Fibroblast of skin of left biceps (primary cell): ENCODE measurements around the gene PUS10.
"Not testable (repeated sequence)": the region's sequence is repeated elsewhere in the genome, so short reads cannot be mapped to it uniquely, and the experiment has no call there.

Experiments used
- DNase-seq, 2 experiments: peaks; one replicate each; pipeline ENCODE4 v3.0.0-alpha.2; 2013; ENCODE audit warnings: low read depth in 2 of 2

Gene PUS10

DNA sequence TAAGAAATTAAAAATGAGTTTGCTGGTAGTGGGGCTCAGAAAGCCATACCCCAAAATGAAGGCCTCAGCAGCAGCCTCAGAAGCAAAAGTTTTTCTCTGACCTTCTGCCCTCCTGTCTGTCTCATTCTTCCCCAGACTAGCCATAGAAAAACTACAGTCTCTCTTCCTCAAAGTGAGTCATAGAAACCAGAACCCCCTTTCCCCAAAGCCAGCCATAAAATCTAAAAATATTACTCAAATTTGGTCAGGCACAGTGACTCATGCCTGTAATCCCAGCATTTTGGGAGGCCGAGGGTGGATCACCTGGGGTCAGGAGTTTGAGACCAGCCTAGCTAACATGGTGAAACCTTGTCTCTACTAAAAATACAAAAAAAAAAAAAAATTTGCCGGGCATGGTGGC lies 5.8 kb downstream of the PUS10 start:
- DNase-seq, result peak; percentile 47 to 50

DNA sequence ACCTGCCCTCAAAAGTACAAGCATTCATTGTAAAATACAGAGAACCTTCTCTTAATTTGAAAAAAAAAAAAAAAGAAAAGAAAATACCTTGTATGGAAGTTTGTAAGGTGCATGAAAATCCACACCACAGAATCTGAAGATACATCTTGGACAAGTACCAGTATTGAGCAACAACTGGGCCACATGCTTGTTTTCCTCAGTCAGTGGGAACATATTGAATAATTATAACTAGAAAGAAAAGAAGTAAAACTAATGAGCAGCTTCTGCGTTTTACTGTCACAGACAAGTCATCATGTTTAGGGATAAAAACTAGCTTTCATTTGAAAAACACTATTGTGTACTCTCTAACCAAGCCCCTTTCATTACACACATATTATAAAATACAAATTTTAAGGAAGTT lies 6.4 kb downstream of the PUS10 start:
- no peak for DNase-seq

- DNase-seq, result no peak
These were observed 8.7 kb downstream of the PUS10 start for GRCh38 chr2:61009355-61009754.

- DNase-seq, result no peak
These were observed 11.5 kb downstream of the PUS10 start for GRCh38 chr2:61006486-61007105.

DNA sequence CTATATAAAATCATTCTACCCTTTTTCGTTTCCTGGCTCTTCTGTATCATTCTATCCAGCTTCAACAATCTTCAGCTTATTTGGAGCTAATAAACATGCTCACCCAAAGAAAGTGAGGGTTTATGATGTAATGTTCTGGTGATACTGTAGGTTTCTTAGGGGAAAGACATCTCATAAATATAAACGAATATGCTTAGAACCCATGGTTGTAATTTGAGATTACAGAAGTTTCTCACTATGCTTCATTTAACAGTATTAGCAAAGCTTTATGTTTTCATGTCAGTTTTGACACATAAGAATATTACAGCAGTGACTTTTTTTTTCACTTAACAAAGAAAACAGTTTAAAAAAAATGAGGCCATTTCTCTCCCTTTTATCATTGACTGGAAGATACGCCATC lies 12.3 kb downstream of the PUS10 start:
- no peak for DNase-seq

DNA sequence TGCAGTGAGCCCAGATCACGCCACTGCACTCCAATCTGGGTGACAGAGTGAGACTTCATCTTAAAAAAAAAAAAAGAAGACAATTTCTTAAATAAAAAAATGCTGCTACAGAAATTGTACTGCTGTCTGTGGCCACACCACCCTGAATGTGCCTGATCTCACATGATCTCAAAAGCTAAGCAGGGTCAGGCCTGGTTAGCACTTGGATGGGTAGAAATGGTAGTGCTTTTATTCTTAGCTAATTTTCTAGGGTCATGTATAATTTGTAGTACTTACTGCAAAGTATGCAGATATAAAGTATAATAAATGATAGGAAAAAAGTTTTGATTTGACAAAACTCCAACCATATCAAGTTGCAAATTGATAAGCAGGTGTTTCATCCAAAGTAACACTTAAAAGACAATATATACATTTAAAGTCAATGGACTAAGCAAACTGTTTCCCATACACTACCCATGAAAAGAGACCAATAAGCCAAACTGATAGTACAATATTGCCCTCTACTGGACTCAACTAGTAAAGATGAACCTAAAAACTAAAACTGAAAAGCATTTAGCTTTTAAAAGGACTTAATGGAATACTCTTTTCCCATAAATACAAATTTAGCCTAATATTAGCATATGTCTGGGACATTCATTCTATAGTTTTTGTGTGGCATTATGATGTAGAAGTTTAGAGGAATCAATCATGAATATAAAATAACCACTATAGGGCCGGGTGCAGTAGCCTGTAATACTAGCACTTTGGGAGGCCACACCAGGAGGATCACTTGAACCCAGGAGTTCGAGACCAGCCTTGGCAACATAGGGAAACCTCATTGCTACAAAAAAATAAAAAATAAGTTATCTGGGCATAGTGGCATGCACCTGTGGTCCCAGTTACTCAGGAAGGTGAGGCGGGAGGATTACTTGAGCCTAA lies 19.2 kb downstream of the PUS10 start:
- no peak for DNase-seq

DNA sequence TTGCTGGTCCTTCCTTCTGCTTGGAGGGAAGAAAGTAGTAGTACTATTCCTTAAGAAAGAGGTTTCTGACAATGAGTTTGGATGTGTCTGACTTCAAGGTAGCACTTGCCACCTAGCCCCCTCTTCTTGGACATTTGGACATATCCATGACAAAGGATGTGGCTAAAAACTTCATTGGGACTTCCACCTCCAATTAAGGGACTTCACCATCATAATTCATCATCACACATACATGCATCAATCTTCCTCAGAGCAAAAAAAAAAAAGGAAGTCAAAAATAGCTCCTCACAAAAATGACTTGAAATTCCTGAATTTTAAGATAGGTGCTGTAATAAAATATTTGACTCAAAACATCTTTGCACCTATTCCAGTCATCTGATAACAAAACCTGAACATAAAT lies 23.9 kb downstream of the PUS10 start:
- no peak for DNase-seq

GRCh38 chr2:60992985-60993392 lies 25.1 kb downstream of the PUS10 start:
- no peak for DNase-seq

DNA sequence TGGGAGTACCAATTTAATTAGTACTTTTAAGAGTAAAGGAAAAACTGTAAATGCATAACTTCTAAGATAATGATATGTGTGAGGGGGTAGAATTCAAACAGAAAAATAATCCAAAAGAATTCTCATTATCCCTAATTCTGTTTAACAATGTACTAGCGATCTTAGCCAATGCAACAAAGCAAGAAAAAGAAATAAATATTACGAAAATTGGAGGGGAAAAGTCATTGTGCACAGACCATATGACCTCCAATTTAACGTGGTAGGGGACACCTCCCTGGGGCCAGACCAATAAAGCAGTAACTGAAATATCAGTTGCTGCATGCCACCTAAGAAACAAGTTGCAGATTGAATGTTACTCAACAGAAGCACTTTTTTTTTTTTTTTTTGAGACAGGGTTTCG lies 26.4 kb downstream of the PUS10 start:
- DNase-seq, result no peak

- DNase-seq, result no peak
These were observed 28.8 kb downstream of the PUS10 start for GRCh38 chr2:60989259-60989658.

GRCh38 chr2:60987656-60988055 lies 30.4 kb downstream of the PUS10 start:
- DNase-seq, result not testable (repeated sequence)

GRCh38 chr2:60987041-60987440 lies 31.0 kb downstream of the PUS10 start:
- no peak for DNase-seq

DNA sequence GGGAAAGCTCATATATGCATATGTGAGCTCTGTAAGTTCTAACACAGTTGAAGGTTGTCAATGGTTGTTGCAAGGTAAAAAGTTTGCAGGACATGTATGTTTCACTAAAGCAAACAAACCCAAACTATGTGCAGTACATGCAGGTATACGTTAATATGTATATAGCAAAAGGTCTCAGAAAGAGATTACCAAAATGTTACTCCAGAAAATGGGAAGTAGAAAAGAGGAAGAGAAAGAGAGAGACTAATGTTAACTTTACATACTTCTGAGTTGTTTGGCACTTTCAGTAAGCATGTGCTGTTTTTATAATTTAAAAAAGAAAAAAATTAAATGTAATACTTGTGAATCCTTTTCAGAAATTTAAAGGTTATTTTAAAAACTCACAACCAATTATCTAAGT lies 33.3 kb downstream of the PUS10 start:
- DNase-seq, result no peak

DNA sequence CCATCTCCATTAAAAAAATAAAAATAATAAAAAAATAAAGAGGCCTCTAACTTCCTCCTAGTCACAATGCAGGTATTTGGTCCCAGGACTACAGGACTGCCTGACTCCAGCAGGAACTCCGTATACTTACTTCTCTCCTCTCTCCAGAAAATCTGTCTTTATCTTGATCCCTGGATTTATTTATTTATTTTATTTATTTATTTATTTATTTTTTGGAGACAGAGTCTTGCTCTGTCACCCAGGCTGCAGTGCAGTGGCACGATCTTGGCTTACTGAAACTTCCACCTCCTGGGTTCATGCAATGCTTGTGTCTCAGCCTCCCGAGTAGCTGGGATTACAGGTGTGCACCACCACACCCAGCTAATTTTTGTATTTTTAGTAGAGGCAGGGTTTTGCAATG lies 36.0 kb downstream of the PUS10 start:
- not testable (repeated sequence) for DNase-seq

DNA sequence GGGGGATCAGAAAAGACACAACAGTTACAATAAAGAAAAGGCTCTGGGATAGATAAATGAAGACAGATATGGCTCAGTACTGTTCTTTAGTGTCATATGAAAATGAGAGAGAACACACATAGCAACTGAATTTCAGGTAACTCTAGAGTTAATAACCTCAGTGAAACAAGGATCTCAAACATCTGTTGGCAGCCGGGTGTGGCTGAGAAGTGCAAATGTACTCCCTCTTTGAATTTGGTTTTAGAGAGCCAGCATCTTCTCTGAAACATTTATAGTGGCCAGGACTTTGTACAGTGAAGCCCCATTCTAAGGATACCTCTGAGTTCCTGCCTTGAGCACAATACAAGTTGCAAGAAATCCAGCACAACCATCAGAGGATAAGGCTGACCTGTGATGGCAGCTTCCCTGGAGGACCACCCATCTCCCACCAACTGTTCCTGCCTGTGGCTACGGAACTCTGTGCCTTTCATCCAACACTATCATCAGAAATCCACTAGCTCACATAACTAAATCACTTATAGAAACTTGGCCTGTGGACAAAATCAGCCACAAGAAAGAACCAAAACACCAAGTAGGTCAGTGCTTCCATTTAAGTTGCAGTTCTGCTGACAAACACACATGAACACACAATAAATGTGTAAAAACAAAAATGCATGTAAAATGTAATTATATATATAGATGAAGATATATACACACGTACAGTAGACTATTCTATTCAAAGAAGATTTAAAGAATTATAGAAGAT lies 37.8 kb downstream of the PUS10 start:
- no peak for DNase-seq

- no peak for DNase-seq
These were observed 38.8 kb downstream of the PUS10 start for GRCh38 chr2:60979231-60979630.

- no peak for DNase-seq
These were observed 40.5 kb downstream of the PUS10 start for GRCh38 chr2:60977562-60977895.

- DNase-seq, result no peak
These were observed 41.0 kb downstream of the PUS10 start for GRCh38 chr2:60976875-60977561.

DNA sequence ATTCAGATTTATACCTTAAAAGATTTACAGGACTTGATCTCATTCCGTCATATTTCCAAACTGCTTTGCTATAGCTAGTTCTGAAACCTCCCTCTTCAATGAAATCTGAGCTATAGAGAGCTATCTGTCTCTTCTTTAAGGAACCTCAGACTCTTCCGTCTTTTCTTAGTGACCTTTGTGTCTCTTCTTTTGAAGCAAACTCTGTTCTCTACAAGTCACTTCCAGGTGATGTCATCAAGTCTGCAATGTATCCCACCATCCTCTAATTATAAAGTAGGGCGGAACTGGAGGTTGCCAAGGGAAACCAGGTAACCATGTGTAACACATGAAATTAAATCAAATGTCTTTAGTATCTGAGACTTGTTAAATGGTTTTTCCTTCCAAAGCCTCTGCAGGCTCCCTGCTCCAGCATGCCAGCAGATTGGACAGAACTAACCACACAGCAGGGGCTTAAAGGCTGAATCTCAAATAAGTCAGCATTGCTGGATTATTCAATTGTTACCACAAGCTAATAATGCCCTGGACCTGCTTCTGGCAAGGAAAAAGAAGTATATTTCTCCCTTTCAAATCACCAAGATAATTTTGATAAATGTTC lies 41.7 kb downstream of the PUS10 start:
- DNase-seq, result no peak

GRCh38 chr2:60974652-60975051 lies 43.4 kb downstream of the PUS10 start:
- no peak for DNase-seq

DNA sequence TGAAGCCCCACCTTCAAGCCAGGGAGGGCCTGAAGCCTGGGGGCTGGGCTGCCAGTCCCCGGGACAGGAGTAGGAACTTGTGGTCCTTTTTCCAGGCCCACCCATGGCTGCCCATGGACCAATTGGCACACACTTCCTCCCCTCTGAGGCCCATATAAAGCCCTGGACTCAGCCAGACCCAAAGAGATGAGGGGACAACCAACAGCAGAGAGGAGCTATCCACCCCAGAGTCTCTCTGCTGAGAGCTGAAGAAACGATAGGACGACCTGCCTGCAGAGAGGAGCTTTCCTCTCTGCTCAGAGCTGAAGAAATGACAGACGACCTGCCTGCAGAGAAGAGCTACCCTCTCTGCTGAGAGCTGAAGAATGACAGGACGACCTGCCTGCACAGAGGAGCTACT lies 44.4 kb downstream of the PUS10 start:
- DNase-seq, result no peak
